Neural cell (in vitro differentiated cells): ENCODE results near the gene MAST4.

Experiments
- EP300 ChIP-seq: fragments of 450-650 bp; conservative IDR thresholded peaks from 2 replicates; pipeline ENCODE4 v1.6.1; 2014; ENCODE audit warnings: antibody characterized with exemption, mild to moderate bottlenecking, moderate library complexity; ENCODE audit not compliant: poor library complexity, severe bottlenecking
- EZH2 ChIP-seq: fragments of 200-600, 300-800 bp; shearing (Covaris generic), sonication (generic); IDR thresholded peaks from 2 replicates; pipeline ENCODE4 v1.6.1; 2014; ENCODE audit warnings: antibody characterized with exemption, low read length, borderline replicate concordance, mild to moderate bottlenecking; ENCODE audit not compliant: insufficient read depth, poor library complexity, severe bottlenecking
- POLR2AphosphoS5 ChIP-seq: IDR thresholded peaks from 2 replicates; pipeline ENCODE4 v1.6.1; 2012
- RAD21 ChIP-seq: fragments of 450-650 bp; conservative IDR thresholded peaks from 2 replicates; pipeline ENCODE4 v1.6.1; 2014; ENCODE audit warnings: antibody characterized with exemption, mild to moderate bottlenecking, moderate library complexity
- TAF1 ChIP-seq: IDR thresholded peaks from 2 replicates; pipeline ENCODE4 v1.6.1; 2012; ENCODE audit warnings: low read depth
- TF ChIP-seq, protein P1 (sequence below): fragments of 450-650 bp; IDR thresholded peaks from 2 replicates; pipeline ENCODE4 v1.5.1; 2014; ENCODE audit warnings: antibody characterized with exemption, mild to moderate bottlenecking, moderate library complexity; ENCODE audit not compliant: poor library complexity, severe bottlenecking
- TF ChIP-seq, protein P2 (sequence below): IDR thresholded peaks from 2 replicates; pipeline ENCODE4 v1.6.1; 2012; ENCODE audit warnings: borderline replicate concordance

DNA sequence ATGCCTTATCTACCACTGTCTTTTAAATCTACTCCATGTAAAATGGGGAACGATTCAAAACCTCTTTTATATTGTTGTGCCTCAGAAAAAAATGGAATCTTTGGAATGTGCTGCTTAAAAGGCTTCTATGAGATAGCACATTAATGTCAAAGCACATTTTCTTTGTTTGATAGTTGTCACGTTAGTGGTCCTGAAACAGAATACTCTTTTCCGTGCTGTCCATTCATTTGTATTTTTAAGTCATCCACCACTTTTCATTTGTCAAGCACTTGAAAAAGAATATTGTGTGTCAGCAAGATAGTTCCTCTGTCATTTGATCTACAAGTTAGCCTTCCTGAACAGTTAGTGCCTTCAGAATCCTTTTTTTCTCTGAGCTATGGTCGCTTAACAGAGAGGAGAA, 246.9 kb downstream of the MAST4 start:
- TF ChIP-seq EZH2, result no peak
- TF ChIP-seq, protein P1, sequence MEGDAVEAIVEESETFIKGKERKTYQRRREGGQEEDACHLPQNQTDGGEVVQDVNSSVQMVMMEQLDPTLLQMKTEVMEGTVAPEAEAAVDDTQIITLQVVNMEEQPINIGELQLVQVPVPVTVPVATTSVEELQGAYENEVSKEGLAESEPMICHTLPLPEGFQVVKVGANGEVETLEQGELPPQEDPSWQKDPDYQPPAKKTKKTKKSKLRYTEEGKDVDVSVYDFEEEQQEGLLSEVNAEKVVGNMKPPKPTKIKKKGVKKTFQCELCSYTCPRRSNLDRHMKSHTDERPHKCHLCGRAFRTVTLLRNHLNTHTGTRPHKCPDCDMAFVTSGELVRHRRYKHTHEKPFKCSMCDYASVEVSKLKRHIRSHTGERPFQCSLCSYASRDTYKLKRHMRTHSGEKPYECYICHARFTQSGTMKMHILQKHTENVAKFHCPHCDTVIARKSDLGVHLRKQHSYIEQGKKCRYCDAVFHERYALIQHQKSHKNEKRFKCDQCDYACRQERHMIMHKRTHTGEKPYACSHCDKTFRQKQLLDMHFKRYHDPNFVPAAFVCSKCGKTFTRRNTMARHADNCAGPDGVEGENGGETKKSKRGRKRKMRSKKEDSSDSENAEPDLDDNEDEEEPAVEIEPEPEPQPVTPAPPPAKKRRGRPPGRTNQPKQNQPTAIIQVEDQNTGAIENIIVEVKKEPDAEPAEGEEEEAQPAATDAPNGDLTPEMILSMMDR, result no peak
- no peak for TF ChIP-seq TAF1
- no peak for TF ChIP-seq RAD21
- TF ChIP-seq, protein P2, sequence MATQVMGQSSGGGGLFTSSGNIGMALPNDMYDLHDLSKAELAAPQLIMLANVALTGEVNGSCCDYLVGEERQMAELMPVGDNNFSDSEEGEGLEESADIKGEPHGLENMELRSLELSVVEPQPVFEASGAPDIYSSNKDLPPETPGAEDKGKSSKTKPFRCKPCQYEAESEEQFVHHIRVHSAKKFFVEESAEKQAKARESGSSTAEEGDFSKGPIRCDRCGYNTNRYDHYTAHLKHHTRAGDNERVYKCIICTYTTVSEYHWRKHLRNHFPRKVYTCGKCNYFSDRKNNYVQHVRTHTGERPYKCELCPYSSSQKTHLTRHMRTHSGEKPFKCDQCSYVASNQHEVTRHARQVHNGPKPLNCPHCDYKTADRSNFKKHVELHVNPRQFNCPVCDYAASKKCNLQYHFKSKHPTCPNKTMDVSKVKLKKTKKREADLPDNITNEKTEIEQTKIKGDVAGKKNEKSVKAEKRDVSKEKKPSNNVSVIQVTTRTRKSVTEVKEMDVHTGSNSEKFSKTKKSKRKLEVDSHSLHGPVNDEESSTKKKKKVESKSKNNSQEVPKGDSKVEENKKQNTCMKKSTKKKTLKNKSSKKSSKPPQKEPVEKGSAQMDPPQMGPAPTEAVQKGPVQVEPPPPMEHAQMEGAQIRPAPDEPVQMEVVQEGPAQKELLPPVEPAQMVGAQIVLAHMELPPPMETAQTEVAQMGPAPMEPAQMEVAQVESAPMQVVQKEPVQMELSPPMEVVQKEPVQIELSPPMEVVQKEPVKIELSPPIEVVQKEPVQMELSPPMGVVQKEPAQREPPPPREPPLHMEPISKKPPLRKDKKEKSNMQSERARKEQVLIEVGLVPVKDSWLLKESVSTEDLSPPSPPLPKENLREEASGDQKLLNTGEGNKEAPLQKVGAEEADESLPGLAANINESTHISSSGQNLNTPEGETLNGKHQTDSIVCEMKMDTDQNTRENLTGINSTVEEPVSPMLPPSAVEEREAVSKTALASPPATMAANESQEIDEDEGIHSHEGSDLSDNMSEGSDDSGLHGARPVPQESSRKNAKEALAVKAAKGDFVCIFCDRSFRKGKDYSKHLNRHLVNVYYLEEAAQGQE, result no peak
- TF ChIP-seq POLR2AphosphoS5, result no peak
- peak; percentile 59 for TF ChIP-seq EP300
